SK-N-SH (cell line): ENCODE measurements around the gene IQCE. TPM values are rescaled to one million over a fixed set of nuclear protein-coding genes. Genes with fewer than 3 reads are reported as not detected.
A peak's percentile ranks its signal among the peaks of the same experiment; 100 is the strongest.

Source experiments
- CTCF ChIA-PET: fragments of 300-600, 350-600 bp; formaldehyde crosslinking; extraction: SDS; loops from one replicate; lab custom pipeline; 2021; lab: Yijun Ruan, JAX
- POLR2A ChIA-PET: fragments of 350-600 bp; sonication (Branson Sonifier 250); formaldehyde crosslinking; extraction: SDS; loops from one replicate; lab custom pipeline; 2020; ENCODE audit warnings: antibody characterized with exemption, inconsistent platforms; lab: Yijun Ruan, JAX
- DNase-seq: peaks from one replicate; pipeline ENCODE4 v3.0.0; 2012
- H2AFZ ChIP-seq: fragments of 200-600 bp; sonication (generic); 2 replicates; pipeline ENCODE4 v1.8.1; 2016; ENCODE audit warnings: antibody characterized with exemption, mild to moderate bottlenecking, low read depth
- H3F3A ChIP-seq: fragments of 200-600 bp; sonication (generic); replicated peaks from 2 replicates; pipeline ENCODE3; 2016; ENCODE audit warnings: antibody characterized with exemption, mild to moderate bottlenecking; ENCODE audit not compliant: insufficient read depth
- H3K27ac ChIP-seq, 2 experiments: fragments of 200-500 bp in 1 of 2; fragments of 200-600 bp in 1 of 2; sonication (Bioruptor generic) in 1 of 2; sonication (generic), shearing (Covaris generic) in 1 of 2; 2 replicates each; pipeline versions ENCODE4 v1.5.1 to v1.6.1; 2014 to 2016; ENCODE audit warnings: low read depth in 2 of 2, inconsistent platforms in 1 of 2, low read length in 1 of 2, mild to moderate bottlenecking in 1 of 2, mixed read lengths in 1 of 2
- H3K27me3 ChIP-seq: fragments of 200-600 bp; sonication (generic), shearing (Covaris generic); 2 replicates; pipeline ENCODE4 v1.6.1; 2016; ENCODE audit warnings: mixed run types; ENCODE audit not compliant: insufficient read depth
- H3K36me3 ChIP-seq, 2 experiments: fragments of 200-500 bp in 1 of 2; fragments of 200-600 bp in 1 of 2; sonication (Bioruptor generic) in 1 of 2; sonication (generic) in 1 of 2; replicated peaks in 1 of 2; 2 replicates each; pipeline versions ENCODE3 to v1.5.1; 2014 to 2016; ENCODE audit warnings: low read length in 1 of 2, mild to moderate bottlenecking in 1 of 2; ENCODE audit not compliant: insufficient read depth in 2 of 2, control insufficient read depth in 1 of 2
- H3K4me1 ChIP-seq, 2 experiments: fragments of 200-500 bp in 1 of 2; fragments of 200-600 bp in 1 of 2; sonication (Bioruptor generic) in 1 of 2; sonication (generic), shearing (Covaris generic) in 1 of 2; 2 replicates each; pipeline versions ENCODE4 v1.5.1 to v1.6.1; 2014 to 2016; ENCODE audit warnings: low read depth in 1 of 2, low read length in 1 of 2, mixed run types in 1 of 2; ENCODE audit not compliant: insufficient read depth in 2 of 2, control insufficient read depth in 1 of 2
- H3K4me2 ChIP-seq: fragments of 200-600 bp; sonication (generic), shearing (Covaris generic); 2 replicates; pipeline ENCODE4 v1.6.1; 2017; ENCODE audit warnings: mixed run types
- H3K4me3 ChIP-seq, 2 experiments: fragments of 200-500 bp in 1 of 2; fragments of 200-600 bp in 1 of 2; sonication (Bioruptor generic) in 1 of 2; sonication (generic), shearing (Covaris generic) in 1 of 2; 2 replicates each; pipeline versions ENCODE4 v1.5.1 to v1.8.1; 2014 to 2016; ENCODE audit warnings: low read depth in 2 of 2, inconsistent platforms in 1 of 2, low read length in 1 of 2, mild to moderate bottlenecking in 1 of 2, mixed read lengths in 1 of 2, moderate library complexity in 1 of 2
- H3K79me2 ChIP-seq: fragments of 200-600 bp; sonication (generic); 2 replicates; pipeline ENCODE4 v1.8.1; 2017; ENCODE audit warnings: mild to moderate bottlenecking; ENCODE audit not compliant: insufficient read depth
- H3K9ac ChIP-seq: fragments of 200-600 bp; sonication (generic); 2 replicates; pipeline ENCODE4 v1.6.1; 2017; ENCODE audit warnings: mixed run types
- H3K9me2 ChIP-seq: fragments of 200-600 bp; sonication (generic); 2 replicates; pipeline ENCODE4 v1.6.1; 2017; ENCODE audit warnings: mixed run types
- H3K9me3 ChIP-seq: fragments of 200-600 bp; sonication (generic); 2 replicates; pipeline ENCODE4 v1.6.1; 2017; ENCODE audit warnings: mixed run types, mild to moderate bottlenecking, moderate library complexity
- H4K20me1 ChIP-seq: fragments of 200-600 bp; sonication (generic); 2 replicates; pipeline ENCODE4 v1.6.1; 2017; ENCODE audit warnings: mild to moderate bottlenecking, mixed run types; ENCODE audit not compliant: insufficient read depth
- CHD2 ChIP-seq: fragments of 150-350 bp; IDR thresholded peaks from 2 replicates; pipeline ENCODE4 v1.6.1; 2018; ENCODE audit warnings: low read length; ENCODE audit not compliant: partially characterized antibody
- EP300 ChIP-seq, 2 experiments: IDR thresholded peaks; 2 replicates each; pipeline versions ENCODE4 v1.4.0 to v1.6.1; 2012; ENCODE audit warnings: borderline replicate concordance in 1 of 2, low read depth in 1 of 2, low read length in 1 of 2
- FOXJ3 ChIP-seq: sonication (generic); formaldehyde crosslinking; IDR thresholded peaks from 2 replicates; pipeline ENCODE4 v1.5.1; 2020; ENCODE audit warnings: mild to moderate bottlenecking, missing genetic modification reagents
- MAX ChIP-seq: IDR thresholded peaks from 2 replicates; pipeline ENCODE4 v1.4.0; 2012; ENCODE audit warnings: low read depth
- MEF2A ChIP-seq: IDR thresholded peaks from 2 replicates; pipeline ENCODE4 v1.4.0; 2012; ENCODE audit warnings: low read depth, borderline replicate concordance
- MXI1 ChIP-seq: IDR thresholded peaks from 2 replicates; pipeline ENCODE4 v1.6.1; 2012; ENCODE audit warnings: mild to moderate bottlenecking, low read depth, low read length, improper control_type of control experiment
- NRF1 ChIP-seq: IDR thresholded peaks from 2 replicates; pipeline ENCODE4 v1.6.1; 2012; ENCODE audit warnings: low read depth, mild to moderate bottlenecking, low read length
- RAD21 ChIP-seq: IDR thresholded peaks from 2 replicates; pipeline ENCODE4 v1.6.1; 2012; ENCODE audit warnings: mild to moderate bottlenecking, low read length
- USF2 ChIP-seq: fragments of 150-350 bp; IDR thresholded peaks from 2 replicates; pipeline ENCODE4 v1.6.1; 2017; ENCODE audit warnings: antibody characterized with exemption, low read length, low read depth, borderline replicate concordance
- WGBS: methylation state at CpG from one replicate; pipeline ENCODE4 v1.1.6; 2017; ENCODE audit warnings: low lambda C conversion rate; 5-methylcytosine and 5-hydroxymethylcytosine counted together
- polyA plus RNA-seq, 3 experiments: library from polyadenylated mRNA; depleted of rRNA; stranded (reverse); fragments of >200 nt; gene quantifications; 2 replicates each; pipeline ENCODE4 v1.2.3, GENCODE V29; 2012
- TF ChIP-seq, protein P1 (sequence below): IDR thresholded peaks from 2 replicates; pipeline ENCODE4 v1.4.0; 2012; ENCODE audit warnings: low read depth, borderline replicate concordance

Gene IQCE
- polyA plus RNA-seq, 1 of the 3 experiments (the other 2 are of a cell fraction) = 14.4 TPM

DNA sequence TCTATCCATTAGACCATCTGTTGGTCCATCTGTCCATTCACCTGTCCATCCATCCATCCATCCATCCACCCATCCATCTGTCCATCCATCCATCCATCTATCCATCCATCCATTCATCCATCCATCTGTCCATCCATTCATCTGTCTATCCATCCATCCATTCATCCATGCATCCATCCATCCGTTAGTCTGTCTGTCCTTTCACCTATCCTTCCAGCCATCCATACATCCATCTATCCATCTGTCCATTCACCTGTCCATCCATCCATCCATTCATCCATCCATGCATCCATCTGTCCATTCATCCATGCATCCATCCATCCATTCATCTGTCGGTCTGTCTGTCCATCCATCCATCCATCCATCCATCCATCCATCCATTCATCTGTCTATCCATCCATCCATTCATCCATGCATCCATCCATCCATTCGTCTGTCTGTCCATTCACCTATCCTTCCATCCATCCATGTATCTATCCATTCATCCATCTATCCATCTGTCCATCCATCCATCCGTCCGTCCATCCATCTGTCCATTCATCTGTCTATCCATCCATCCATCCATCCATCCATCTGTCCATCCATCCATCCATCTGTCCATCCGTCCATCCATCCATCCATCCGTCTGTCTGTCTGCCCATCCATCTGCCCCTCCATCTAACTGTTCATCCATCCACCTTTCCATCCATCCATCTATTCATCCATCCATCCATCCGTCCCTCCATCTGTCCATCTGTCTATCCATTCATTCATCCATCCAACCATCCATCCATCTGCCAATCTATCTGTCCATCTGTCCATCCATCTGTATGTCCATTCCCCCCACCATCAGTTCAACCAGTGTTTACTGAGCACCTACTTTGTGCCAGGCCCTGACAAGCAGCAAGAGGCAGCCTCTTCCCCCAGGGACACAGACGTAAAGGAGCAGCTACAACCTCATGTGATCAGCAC is 44.0 kb upstream of the IQCE start:
- CTCF ChIA-PET = interaction anchor here (1.0 to 1.7 kb wide), 3 partner anchors 15 to 17 kb away, joined by 3 to 4 read pairs (median 3); no protein-coding TSS in a partner anchor
- Histone ChIP-seq H3F3A (peaks cover 3% of the 10 kb centered on the region), H3K27me3 (no peaks in the 10 kb centered on the region), H3K9me3 (no peaks in the 10 kb centered on the region), H3K27ac (peak overlapping the region in 1 of 2 experiments; percentile 98; a peak in 2 of 4 replicates), H3K36me3 (no peaks in the 10 kb centered on the region), H3K4me1 (peaks cover 31 to 82% of the 10 kb centered on the region in 2 experiments; a peak in 3 of 4 replicates), H3K4me3 (no peak overlapping the region), H4K20me1 (no peaks in the 10 kb centered on the region), H2AFZ (no peak overlapping the region), H3K9me2 (no peaks in the 10 kb centered on the region), H3K79me2 (no peaks in the 10 kb centered on the region), H3K4me2 (no peak overlapping the region), H3K9ac (no peak overlapping the region)
- POLR2A ChIA-PET = no interaction called here
- DNase-seq = no peak
- WGBS = 89% methylated on average over 9 of the region's 9 CpGs
- no peak for TF ChIP-seq RAD21
- TF ChIP-seq, protein P1, sequence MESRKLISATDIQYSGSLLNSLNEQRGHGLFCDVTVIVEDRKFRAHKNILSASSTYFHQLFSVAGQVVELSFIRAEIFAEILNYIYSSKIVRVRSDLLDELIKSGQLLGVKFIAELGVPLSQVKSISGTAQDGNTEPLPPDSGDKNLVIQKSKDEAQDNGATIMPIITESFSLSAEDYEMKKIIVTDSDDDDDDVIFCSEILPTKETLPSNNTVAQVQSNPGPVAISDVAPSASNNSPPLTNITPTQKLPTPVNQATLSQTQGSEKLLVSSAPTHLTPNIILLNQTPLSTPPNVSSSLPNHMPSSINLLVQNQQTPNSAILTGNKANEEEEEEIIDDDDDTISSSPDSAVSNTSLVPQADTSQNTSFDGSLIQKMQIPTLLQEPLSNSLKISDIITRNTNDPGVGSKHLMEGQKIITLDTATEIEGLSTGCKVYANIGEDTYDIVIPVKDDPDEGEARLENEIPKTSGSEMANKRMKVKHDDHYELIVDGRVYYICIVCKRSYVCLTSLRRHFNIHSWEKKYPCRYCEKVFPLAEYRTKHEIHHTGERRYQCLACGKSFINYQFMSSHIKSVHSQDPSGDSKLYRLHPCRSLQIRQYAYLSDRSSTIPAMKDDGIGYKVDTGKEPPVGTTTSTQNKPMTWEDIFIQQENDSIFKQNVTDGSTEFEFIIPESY = no peak
- TF ChIP-seq MXI1 = no peak

- Histone ChIP-seq H3K27ac (peak overlapping the region; percentile 60 to 61; a peak in 2 of 4 replicates), H3K27me3 (no peaks in the 10 kb centered on the region), H3K79me2 (peaks cover 6% of the 10 kb centered on the region), H3K4me3 (no peak overlapping the region), H3K9ac (0 out of 2 replicates have a peak overlapping the region, but pooled peaks have one; percentile 40), H2AFZ (no peak overlapping the region), H3K36me3 (no peaks in the 10 kb centered on the region), H3K4me2 (peak overlapping the region; percentile 61; the same call in 1 of the 2 replicates), H4K20me1 (peaks cover 5% of the 10 kb centered on the region; the same call in 1 of the 2 replicates), H3K9me2 (no peaks in the 10 kb centered on the region), H3K4me1 (peaks cover 31 to 81% of the 10 kb centered on the region in 2 experiments; a peak in 3 of 4 replicates), H3F3A (peaks cover 3% of the 10 kb centered on the region), H3K9me3 (no peaks in the 10 kb centered on the region)
- WGBS = 86% methylated on average over 14 of the region's 15 CpGs
- DNase-seq = no peak
- CTCF ChIA-PET = interaction anchor here (0.6 to 1.7 kb wide), 5 partner anchors 8 to 44 kb away, joined by 3 to 5 read pairs (median 3); no protein-coding TSS in a partner anchor
- POLR2A ChIA-PET = no interaction called here
- TF ChIP-seq NRF1 (no peak), CHD2 (peak; percentile 67), EP300 (IDR thresholded peaks at IDR 0.05; ENCODE audit: borderline replicate concordance in 1 of 2, low read depth in 1 of 2, low read length in 1 of 2) (0 out of 4 replicates have a peak, but pooled peaks of 1 of the 2 experiments have one; percentile 19), MAX (no peak), USF2 (no peak), MEF2A (no peak), FOXJ3 (no peak)
These were observed 43.2 kb upstream of the IQCE start for GRCh38 chr7:2515424-2516193.
